ENCODE results near the gene CORO7. TPM values are rescaled to one million over a fixed set of nuclear protein-coding genes. Genes with fewer than 3 reads are reported as not detected.

CORO7 gene
- total and polyA plus RNA-seq, 9 of the 15 experiments (the other 6 are each of a cell fraction or from before 2014, with no cell fraction given), result 0.45 to 77.2 (median 18.7) TPM

DNA sequence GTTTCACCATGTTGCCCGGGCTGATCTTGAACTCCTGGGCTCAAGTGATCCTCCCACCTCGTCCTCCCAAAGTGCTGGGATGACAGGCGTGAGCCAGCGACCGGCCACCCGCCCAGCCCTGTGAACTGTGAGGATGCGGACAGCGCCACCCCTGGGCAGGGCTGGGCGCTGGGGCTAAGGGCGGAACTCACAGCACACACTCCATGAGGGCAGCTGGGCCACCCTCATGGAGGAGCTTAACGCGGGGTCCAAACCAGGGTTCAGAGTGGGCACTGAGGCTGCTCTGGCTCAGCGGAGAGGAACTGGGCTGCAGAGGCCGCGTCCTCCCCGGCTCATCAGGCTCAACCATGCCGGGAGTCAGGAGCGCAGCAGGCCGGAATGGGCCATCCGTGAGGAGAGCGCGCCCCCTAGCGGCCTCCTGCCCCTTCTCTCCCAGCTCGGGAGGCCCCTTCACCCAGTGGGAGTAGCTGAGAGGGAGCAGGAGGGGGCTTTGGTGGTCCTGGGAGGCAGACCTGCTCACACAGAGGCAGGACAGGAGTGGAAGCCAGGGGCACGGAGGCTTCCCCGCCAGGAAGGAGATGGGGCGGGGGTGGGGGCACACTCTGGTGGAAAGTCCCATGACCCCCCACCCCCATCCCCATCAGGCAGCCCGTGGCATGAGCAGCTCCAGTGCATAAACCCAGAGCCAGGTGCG lies 13.8 kb downstream of the CORO7 start (continued):
- TF ChIP-seq, protein P1, sequence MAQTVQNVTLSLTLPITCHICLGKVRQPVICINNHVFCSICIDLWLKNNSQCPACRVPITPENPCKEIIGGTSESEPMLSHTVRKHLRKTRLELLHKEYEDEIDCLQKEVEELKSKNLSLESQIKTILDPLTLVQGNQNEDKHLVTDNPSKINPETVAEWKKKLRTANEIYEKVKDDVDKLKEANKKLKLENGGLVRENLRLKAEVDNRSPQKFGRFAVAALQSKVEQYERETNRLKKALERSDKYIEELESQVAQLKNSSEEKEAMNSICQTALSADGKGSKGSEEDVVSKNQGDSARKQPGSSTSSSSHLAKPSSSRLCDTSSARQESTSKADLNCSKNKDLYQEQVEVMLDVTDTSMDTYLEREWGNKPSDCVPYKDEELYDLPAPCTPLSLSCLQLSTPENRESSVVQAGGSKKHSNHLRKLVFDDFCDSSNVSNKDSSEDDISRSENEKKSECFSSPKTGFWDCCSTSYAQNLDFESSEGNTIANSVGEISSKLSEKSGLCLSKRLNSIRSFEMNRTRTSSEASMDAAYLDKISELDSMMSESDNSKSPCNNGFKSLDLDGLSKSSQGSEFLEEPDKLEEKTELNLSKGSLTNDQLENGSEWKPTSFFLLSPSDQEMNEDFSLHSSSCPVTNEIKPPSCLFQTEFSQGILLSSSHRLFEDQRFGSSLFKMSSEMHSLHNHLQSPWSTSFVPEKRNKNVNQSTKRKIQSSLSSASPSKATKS (CRISPR knock-in tag; IDR thresholded peaks at IDR 0.05), result no peak
- TF ChIP-seq E4F1 (CRISPR knock-in tag; IDR thresholded peaks at IDR 0.05; ENCODE audit: borderline replicate concordance), result no peak
- TF ChIP-seq HNRNPH1 (optimal IDR thresholded peaks at IDR 0.05; ENCODE audit: low read depth, low read length), result no peak
- no peak for TF ChIP-seq TARDBP (IDR thresholded peaks at IDR 0.05)
- TF ChIP-seq YY1 (IDR thresholded peaks at IDR 0.05; ENCODE audit: borderline replicate concordance in 1 of 3, control insufficient read depth in 1 of 3, extremely low read depth in 1 of 3, insufficient read depth in 3 of 3, insufficient read length in 1 of 3, insufficient replicate concordance in 2 of 3, low read depth in 1 of 3, low read length in 2 of 3), result no peak
- TF ChIP-seq, protein P2, sequence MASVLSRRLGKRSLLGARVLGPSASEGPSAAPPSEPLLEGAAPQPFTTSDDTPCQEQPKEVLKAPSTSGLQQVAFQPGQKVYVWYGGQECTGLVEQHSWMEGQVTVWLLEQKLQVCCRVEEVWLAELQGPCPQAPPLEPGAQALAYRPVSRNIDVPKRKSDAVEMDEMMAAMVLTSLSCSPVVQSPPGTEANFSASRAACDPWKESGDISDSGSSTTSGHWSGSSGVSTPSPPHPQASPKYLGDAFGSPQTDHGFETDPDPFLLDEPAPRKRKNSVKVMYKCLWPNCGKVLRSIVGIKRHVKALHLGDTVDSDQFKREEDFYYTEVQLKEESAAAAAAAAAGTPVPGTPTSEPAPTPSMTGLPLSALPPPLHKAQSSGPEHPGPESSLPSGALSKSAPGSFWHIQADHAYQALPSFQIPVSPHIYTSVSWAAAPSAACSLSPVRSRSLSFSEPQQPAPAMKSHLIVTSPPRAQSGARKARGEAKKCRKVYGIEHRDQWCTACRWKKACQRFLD (CRISPR knock-in tag; IDR thresholded peaks at IDR 0.05), result no peak
- TF ChIP-seq ZNF551 (CRISPR knock-in tag; IDR thresholded peaks at IDR 0.05), result no peak
- TF ChIP-seq PRMT5 (CRISPR knock-in tag; IDR thresholded peaks at IDR 0.05), result no peak
- TF ChIP-seq ZFX (CRISPR knock-in tag; IDR thresholded peaks at IDR 0.05), result peak; percentile 48
- no peak for TF ChIP-seq ZNF695 (CRISPR knock-in tag; IDR thresholded peaks at IDR 0.05)
- no peak for TF ChIP-seq TFAM (CRISPR knock-in tag; conservative IDR thresholded peaks at IDR 0.05)
- no peak for TF ChIP-seq COPS2 (conservative IDR thresholded peaks at IDR 0.05)
- TF ChIP-seq TCF7 (IDR thresholded peaks at IDR 0.05; ENCODE audit: borderline replicate concordance), result no peak
- TF ChIP-seq ZBTB17 (CRISPR knock-in tag; IDR thresholded peaks at IDR 0.05), result no peak
- TF ChIP-seq, protein P3, sequence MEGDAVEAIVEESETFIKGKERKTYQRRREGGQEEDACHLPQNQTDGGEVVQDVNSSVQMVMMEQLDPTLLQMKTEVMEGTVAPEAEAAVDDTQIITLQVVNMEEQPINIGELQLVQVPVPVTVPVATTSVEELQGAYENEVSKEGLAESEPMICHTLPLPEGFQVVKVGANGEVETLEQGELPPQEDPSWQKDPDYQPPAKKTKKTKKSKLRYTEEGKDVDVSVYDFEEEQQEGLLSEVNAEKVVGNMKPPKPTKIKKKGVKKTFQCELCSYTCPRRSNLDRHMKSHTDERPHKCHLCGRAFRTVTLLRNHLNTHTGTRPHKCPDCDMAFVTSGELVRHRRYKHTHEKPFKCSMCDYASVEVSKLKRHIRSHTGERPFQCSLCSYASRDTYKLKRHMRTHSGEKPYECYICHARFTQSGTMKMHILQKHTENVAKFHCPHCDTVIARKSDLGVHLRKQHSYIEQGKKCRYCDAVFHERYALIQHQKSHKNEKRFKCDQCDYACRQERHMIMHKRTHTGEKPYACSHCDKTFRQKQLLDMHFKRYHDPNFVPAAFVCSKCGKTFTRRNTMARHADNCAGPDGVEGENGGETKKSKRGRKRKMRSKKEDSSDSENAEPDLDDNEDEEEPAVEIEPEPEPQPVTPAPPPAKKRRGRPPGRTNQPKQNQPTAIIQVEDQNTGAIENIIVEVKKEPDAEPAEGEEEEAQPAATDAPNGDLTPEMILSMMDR (IDR thresholded peaks at IDR 0.05 in 2 of 3, conservative IDR thresholded peaks at IDR 0.05 in 1 of 3; ENCODE audit: insufficient read depth in 2 of 3, low read depth in 1 of 3, low read length in 3 of 3), result peak; percentile 70 to 90 (median 79)
- TF ChIP-seq RAD51 (IDR thresholded peaks at IDR 0.05; ENCODE audit: borderline replicate concordance, low read depth), result no peak
- no peak for TF ChIP-seq TBP (optimal IDR thresholded peaks at IDR 0.05; ENCODE audit: low read depth, low read length)
- no peak for TF ChIP-seq SMAD2 (IDR thresholded peaks at IDR 0.05; ENCODE audit: low read depth, low read length)
- no peak for TF ChIP-seq HMG20B (CRISPR knock-in tag; IDR thresholded peaks at IDR 0.05)
- no peak for TF ChIP-seq ILF3 (IDR thresholded peaks at IDR 0.05; ENCODE audit: borderline replicate concordance)

All from K562 (cell line).